BJ (cell line): ENCODE measurements around the gene SEC22B. TPM values are rescaled to one million over a fixed set of nuclear protein-coding genes. Genes with fewer than 3 reads are reported as not detected.
A peak's percentile ranks its signal among the peaks of the same experiment; 100 is the strongest.
"Not testable (repeated sequence)": the region's sequence is repeated elsewhere in the genome, so short reads cannot be mapped to it uniquely, and the experiment has no call there.

Experiments used
- CTCF ChIA-PET: fragments of 350-600 bp; formaldehyde crosslinking; extraction: SDS; loops from one replicate; lab custom pipeline; 2021; ENCODE audit warnings: antibody characterized with exemption, inconsistent platforms; lab: Yijun Ruan, JAX
- POLR2A ChIA-PET: fragments of 300-600 bp; sonication (Branson Sonifier 250); formaldehyde crosslinking; extraction: SDS; loops from one replicate; lab custom pipeline; 2021; ENCODE audit warnings: antibody characterized with exemption; lab: Charles Lee
- DNase-seq: peaks from one replicate; pipeline ENCODE4 v3.0.0-alpha.2; 2011; ENCODE audit warnings: low read depth
- H3K27me3 ChIP-seq: 2 replicates; pipeline ENCODE4 v1.6.0; 2011; ENCODE audit warnings: low read length; ENCODE audit not compliant: control insufficient read depth, insufficient read depth
- H3K36me3 ChIP-seq: 2 replicates; pipeline ENCODE4 v1.5.1; 2011; ENCODE audit warnings: low read length; ENCODE audit not compliant: control insufficient read depth, insufficient read depth
- H3K4me3 ChIP-seq: 2 replicates; pipeline ENCODE4 v1.5.1; 2011; ENCODE audit warnings: low read depth, mild to moderate bottlenecking, control low read depth, low read length
- polyA plus RNA-seq: library from polyadenylated mRNA; depleted of rRNA; stranded (reverse); fragments of >200 nt; gene quantifications from 2 replicates; pipeline ENCODE4 v1.2.3, GENCODE V29; 2011
- TF ChIP-seq, protein P1 (sequence below): IDR thresholded peaks from 2 replicates; pipeline ENCODE4 v1.5.1; 2011; ENCODE audit warnings: low read depth, mild to moderate bottlenecking, control low read depth, inconsistent platforms, low read length, moderate library complexity; ENCODE audit not compliant: insufficient read depth

The SEC22B gene
- polyA plus RNA-seq, 1 experiment: 27.5 TPM

GRCh38 chr1:120178799-120179756 is 2.8 kb upstream of the SEC22B start:
- CTCF ChIA-PET: interaction anchor here (1.1 kb wide), 1 partner anchor 434 kb away, joined by 3 read pairs; no protein-coding TSS in a partner anchor
- no peaks in the 10 kb centered on the region for H3K36me3 ChIP-seq
- peak; percentile 17 for DNase-seq
- no peaks in the 10 kb centered on the region for H3K27me3 ChIP-seq
- H3K4me3 ChIP-seq: no peak overlapping the region; the same call in none of the 2 replicates
- TF ChIP-seq, protein P1, sequence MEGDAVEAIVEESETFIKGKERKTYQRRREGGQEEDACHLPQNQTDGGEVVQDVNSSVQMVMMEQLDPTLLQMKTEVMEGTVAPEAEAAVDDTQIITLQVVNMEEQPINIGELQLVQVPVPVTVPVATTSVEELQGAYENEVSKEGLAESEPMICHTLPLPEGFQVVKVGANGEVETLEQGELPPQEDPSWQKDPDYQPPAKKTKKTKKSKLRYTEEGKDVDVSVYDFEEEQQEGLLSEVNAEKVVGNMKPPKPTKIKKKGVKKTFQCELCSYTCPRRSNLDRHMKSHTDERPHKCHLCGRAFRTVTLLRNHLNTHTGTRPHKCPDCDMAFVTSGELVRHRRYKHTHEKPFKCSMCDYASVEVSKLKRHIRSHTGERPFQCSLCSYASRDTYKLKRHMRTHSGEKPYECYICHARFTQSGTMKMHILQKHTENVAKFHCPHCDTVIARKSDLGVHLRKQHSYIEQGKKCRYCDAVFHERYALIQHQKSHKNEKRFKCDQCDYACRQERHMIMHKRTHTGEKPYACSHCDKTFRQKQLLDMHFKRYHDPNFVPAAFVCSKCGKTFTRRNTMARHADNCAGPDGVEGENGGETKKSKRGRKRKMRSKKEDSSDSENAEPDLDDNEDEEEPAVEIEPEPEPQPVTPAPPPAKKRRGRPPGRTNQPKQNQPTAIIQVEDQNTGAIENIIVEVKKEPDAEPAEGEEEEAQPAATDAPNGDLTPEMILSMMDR: 0 out of 2 replicates have a peak, but pooled peaks have one; percentile 12
- POLR2A ChIA-PET: no interaction called here

DNA sequence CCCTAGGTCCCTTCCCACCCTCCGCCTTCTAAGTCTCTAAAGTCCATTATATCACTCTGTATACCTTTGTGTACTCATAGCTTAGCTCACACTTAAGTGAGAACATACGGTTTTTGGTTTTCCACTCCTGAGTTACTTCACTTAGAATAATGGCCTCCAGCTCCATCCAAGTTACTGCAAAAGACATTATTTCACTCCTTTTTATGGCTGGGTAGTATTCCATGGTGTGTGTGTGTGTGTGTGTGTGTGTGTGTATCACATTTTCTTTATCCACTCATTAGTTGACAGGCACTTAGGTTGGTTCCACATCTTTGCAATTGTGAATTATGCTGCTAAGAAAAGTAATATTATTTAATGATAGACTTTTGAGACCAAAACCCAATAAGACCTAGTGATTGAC is 1.7 kb upstream of the SEC22B start:
- H3K4me3 ChIP-seq, H3K27me3 ChIP-seq, POLR2A ChIA-PET, CTCF ChIA-PET, DNase-seq, H3K36me3 ChIP-seq: not testable (repeated sequence)

DNA sequence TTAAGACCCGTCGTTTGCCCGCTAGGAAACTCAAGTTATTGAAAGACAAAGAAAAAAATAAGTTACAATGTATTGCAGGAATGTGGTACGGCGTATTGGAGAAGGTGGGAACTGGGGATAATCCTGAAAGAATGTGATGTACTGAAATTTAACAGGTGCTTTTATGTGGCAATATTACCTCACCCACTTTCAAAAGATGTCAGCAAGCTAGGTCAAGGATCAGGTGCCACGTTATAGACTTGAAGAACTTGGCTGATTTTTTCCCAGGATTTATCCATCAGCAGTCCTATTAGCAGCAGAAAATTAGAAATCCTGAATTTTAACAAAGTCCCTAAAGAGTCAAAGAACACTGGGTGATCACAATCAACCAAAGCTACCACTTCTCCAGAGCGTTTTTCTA is 632 bp downstream of the SEC22B start:
- H3K4me3 ChIP-seq: peak overlapping the region; percentile 93
- POLR2A ChIA-PET, CTCF ChIA-PET, DNase-seq, H3K36me3 ChIP-seq, H3K27me3 ChIP-seq: not testable (repeated sequence)

DNA sequence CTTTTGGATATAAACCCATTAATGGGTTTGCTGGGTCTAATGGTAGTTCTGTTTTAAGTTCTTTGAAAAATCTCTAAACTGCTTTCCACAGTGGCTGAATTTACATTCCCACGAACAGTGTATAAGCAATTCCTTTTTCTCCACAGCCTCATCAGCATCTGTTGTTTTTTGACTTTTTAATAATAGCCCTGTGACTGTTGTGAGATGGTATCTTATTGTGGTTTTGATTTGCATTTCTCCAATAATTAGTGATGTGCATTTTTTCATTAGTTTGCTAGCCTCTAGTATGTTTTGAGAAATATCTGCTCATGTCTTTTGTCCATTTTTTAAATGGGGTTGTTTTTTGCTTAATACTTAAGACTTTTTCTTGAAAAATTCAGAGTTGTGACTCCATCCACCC is 11.6 kb downstream of the SEC22B start:
- CTCF ChIA-PET, POLR2A ChIA-PET, H3K36me3 ChIP-seq, DNase-seq, H3K4me3 ChIP-seq, H3K27me3 ChIP-seq: not testable (repeated sequence)

- H3K4me3 ChIP-seq, H3K36me3 ChIP-seq, POLR2A ChIA-PET, CTCF ChIA-PET, H3K27me3 ChIP-seq, DNase-seq: not testable (repeated sequence)
Observed at GRCh38 chr1:120162015-120162414, 14.3 kb downstream of the SEC22B start.

DNA sequence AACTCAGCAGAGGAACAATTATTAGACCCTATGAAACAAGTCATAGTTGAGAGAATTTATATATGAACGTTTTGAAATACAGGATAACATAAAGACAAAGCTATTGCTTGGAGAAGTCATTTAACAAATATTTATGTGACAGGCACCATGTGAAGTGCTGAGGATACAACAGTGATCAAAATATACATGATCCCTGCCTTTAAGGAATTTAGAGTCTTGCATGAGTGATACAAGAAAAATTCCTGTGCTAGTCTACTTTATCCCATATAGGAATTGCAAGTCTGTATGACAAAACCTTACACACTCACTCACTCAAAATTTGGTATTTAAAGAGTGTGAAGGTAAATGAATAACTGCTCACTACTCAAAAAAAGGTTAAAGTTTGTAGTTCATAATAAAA is 17.8 kb downstream of the SEC22B start:
- H3K4me3 ChIP-seq, CTCF ChIA-PET, POLR2A ChIA-PET, DNase-seq, H3K36me3 ChIP-seq, H3K27me3 ChIP-seq: not testable (repeated sequence)

DNA sequence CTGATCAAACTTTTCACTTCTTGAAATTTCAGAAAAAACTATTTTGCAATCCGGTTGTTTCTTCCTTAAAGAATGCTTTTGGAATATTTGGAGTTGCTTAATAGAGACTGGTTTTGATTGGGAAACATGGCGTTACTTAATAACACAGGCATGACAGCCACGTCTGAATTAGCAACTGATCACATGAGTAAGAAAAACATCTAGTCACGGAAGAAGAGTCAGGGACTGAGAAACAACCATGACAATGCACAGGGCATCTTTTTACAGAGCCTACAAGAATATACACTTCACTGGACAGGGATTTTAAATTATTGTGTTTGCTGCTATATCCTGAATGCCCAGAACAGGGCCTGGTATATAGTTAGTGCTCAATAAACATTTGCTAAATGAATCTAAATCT is 18.2 kb downstream of the SEC22B start:
- POLR2A ChIA-PET: not testable (repeated sequence)

DNA sequence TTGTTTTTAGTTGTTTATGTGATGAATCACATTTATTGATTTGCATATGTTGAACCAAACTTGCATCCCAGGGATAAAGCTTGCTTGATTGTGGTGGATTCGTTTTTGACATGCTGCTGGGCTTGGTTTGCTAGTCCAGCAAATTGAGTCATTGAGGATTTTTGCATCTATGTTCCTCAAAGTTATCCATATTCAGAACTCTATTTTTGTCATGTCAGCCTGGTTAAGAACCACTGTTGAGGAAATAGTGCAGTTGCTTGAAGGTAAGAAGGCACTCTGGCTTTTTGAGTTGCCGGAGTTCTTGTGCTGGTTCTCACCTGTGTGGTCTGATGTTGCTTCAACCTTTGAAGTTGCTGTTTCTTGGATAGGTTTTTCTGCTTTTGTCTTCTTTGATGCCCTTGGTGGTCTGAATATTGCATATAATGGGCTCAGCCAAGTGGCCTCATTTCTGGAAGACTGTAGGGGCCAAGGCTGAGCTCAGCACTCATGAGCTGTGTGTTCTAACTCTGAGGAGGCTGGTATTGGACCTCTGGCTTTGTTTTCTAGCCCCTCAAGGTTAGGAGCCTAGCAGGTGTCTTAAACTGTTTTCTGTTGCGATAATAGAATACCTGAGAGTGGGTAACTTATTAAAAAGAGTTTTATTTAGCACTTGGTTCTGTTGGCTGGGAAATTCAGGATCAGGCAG is 26.0 kb downstream of the SEC22B start:
- POLR2A ChIA-PET, CTCF ChIA-PET, H3K4me3 ChIP-seq, H3K27me3 ChIP-seq, H3K36me3 ChIP-seq, DNase-seq: not testable (repeated sequence)

More for the DNA sequence above, 18.2 kb downstream of the SEC22B start:
- H3K36me3 ChIP-seq, H3K27me3 ChIP-seq, H3K4me3 ChIP-seq, DNase-seq, CTCF ChIA-PET: not testable (repeated sequence)

- CTCF ChIA-PET, H3K36me3 ChIP-seq, POLR2A ChIA-PET, H3K4me3 ChIP-seq, DNase-seq, H3K27me3 ChIP-seq: not testable (repeated sequence)
Observed at GRCh38 chr1:120149420-120150059, 26.8 kb downstream of the SEC22B start.
